Measurements from ENCODE around the gene F2RL3.

Gene F2RL3

GRCh38 chr19:16875584-16876555, 12.9 kb upstream of the F2RL3 start:
- DNase-seq: no peak

GRCh38 chr19:16876904-16877361, 11.9 kb upstream of the F2RL3 start:
- peak; percentile 18 for DNase-seq

- DNase-seq: no peak
These were observed 11.2 kb upstream of the F2RL3 start for GRCh38 chr19:16877581-16877980.

- no peak for DNase-seq
These were observed 10.4 kb upstream of the F2RL3 start for GRCh38 chr19:16878181-16878965.

GRCh38 chr19:16880884-16881554, 7.8 kb upstream of the F2RL3 start:
- DNase-seq: no peak

GRCh38 chr19:16882146-16882545, 6.7 kb upstream of the F2RL3 start:
- no peak for DNase-seq

- DNase-seq: no peak
These were observed 5.3 kb upstream of the F2RL3 start for GRCh38 chr19:16883522-16883921.

GRCh38 chr19:16885166-16885565, 3.6 kb upstream of the F2RL3 start:
- no peak for DNase-seq

GRCh38 chr19:16886305-16886880, 2.4 kb upstream of the F2RL3 start:
- DNase-seq: peak; percentile 57

GRCh38 chr19:16887353-16888265, 1.2 kb upstream of the F2RL3 start:
- DNase-seq: no peak

- DNase-seq: no peak
These were observed 625 bp downstream of the F2RL3 start for GRCh38 chr19:16889366-16889882.

- DNase-seq: no peak
These were observed 1.2 kb downstream of the F2RL3 start for GRCh38 chr19:16889883-16890460.

GRCh38 chr19:16890461-16891184, 1.8 kb downstream of the F2RL3 start:
- no peak for DNase-seq

- DNase-seq: no peak
These were observed 3.0 kb downstream of the F2RL3 start for GRCh38 chr19:16891696-16892382.

GRCh38 chr19:16892436-16892835, 3.6 kb downstream of the F2RL3 start:
- DNase-seq: no peak

- no peak for DNase-seq
These were observed 4.3 kb downstream of the F2RL3 start for GRCh38 chr19:16892868-16893685.

GRCh38 chr19:16893686-16893989, 4.8 kb downstream of the F2RL3 start:
- no peak for DNase-seq

- DNase-seq: no peak
These were observed 5.3 kb downstream of the F2RL3 start for GRCh38 chr19:16894080-16894479.

Data from EL (cell line).